Measurements from ENCODE around the gene PLCB4. TPM values are rescaled to one million over a fixed set of nuclear protein-coding genes. Genes with fewer than 3 reads are reported as not detected.

The PLCB4 gene
- total and polyA plus RNA-seq, 4 experiments from 2014 or later = not detected

- no peak for DNase-seq
- H3K4me3 Mint-ChIP-seq = no peak overlapping the region
- CTCF ChIA-PET (ENCODE audit: partially characterized antibody) = no interaction called here
- Histone ChIP-seq H3K27me3 (ENCODE audit: insufficient read depth, low read length) (no peaks in the 10 kb centered on the region), H3K27ac (ENCODE audit: low read depth, low read length) (no peak overlapping the region), H3K36me3 (ENCODE audit: insufficient read depth, low read length) (no peaks in the 10 kb centered on the region), H3K9me3 (ENCODE audit: control insufficient read depth in 1 of 2, low read length in 2 of 2) (no peaks in the 10 kb centered on the region), H3K4me1 (ENCODE audit: insufficient read depth, low read length) (no peaks in the 10 kb centered on the region), H3K4me3 (ENCODE audit: low read length in 2 of 2) (no peak overlapping the region)
- no peaks in the 10 kb centered on the region for H3K36me3 Mint-ChIP-seq
- POLR2A ChIA-PET (ENCODE audit: partially characterized antibody) = no interaction called here
- intact Hi-C loops (cut with micrococcal nuclease) = no loop called here
- peaks cover 0 to 9% (median 3%) of the 10 kb centered on the region in 8 donors for H3K9me3 Mint-ChIP-seq
- H3K4me1 Mint-ChIP-seq = no peaks in the 10 kb centered on the region
- H3K27me3 Mint-ChIP-seq = no peaks in the 10 kb centered on the region
- no peak overlapping the region for H3K27ac Mint-ChIP-seq
Observed at GRCh38 chr20:9054176-9054575, 14.7 kb upstream of the PLCB4 start.

- ChIA-PET POLR2A (ENCODE audit: partially characterized antibody) (no interaction called here), CTCF (ENCODE audit: partially characterized antibody) (no interaction called here)
- Histone ChIP-seq H3K36me3 (ENCODE audit: insufficient read depth, low read length) (no peaks in the 10 kb centered on the region), H3K4me3 (ENCODE audit: low read length in 2 of 2) (no peak overlapping the region), H3K4me1 (ENCODE audit: insufficient read depth, low read length) (no peaks in the 10 kb centered on the region), H3K27me3 (ENCODE audit: insufficient read depth, low read length) (no peaks in the 10 kb centered on the region), H3K9me3 (ENCODE audit: control insufficient read depth in 1 of 2, low read length in 2 of 2) (no peaks in the 10 kb centered on the region), H3K27ac (ENCODE audit: low read depth, low read length) (no peak overlapping the region)
- DNase-seq = no peak
- Mint-ChIP-seq H3K27me3 (no peaks in the 10 kb centered on the region), H3K27ac (peak overlapping the region in 1 of 7 donors; percentile 4), H3K4me1 (no peaks in the 10 kb centered on the region), H3K36me3 (no peaks in the 10 kb centered on the region), H3K9me3 (peaks cover 0 to 10% (median 5%) of the 10 kb centered on the region in 8 donors), H3K4me3 (no peak overlapping the region)
- intact Hi-C loops (cut with micrococcal nuclease) = no loop called here
Observed at GRCh38 chr20:9059931-9060330, 9.0 kb upstream of the PLCB4 start.

GRCh38 chr20:9061434-9061833 lies 7.5 kb upstream of the PLCB4 start:
- no peaks in the 10 kb centered on the region for H3K36me3 ChIP-seq (ENCODE audit: insufficient read depth, low read length)
- no peak overlapping the region for H3K4me3 Mint-ChIP-seq
- no peaks in the 10 kb centered on the region for H3K9me3 ChIP-seq (ENCODE audit: control insufficient read depth in 1 of 2, low read length in 2 of 2)
- DNase-seq = no peak
- intact Hi-C loops (cut with micrococcal nuclease) = no loop called here
- no peaks in the 10 kb centered on the region for H3K36me3 Mint-ChIP-seq
- no peaks in the 10 kb centered on the region for H3K4me1 ChIP-seq (ENCODE audit: insufficient read depth, low read length)
- CTCF ChIA-PET (ENCODE audit: partially characterized antibody) = no interaction called here
- no peak overlapping the region for H3K27ac ChIP-seq (ENCODE audit: low read depth, low read length)
- POLR2A ChIA-PET (ENCODE audit: partially characterized antibody) = no interaction called here
- H3K9me3 Mint-ChIP-seq = peaks cover 0 to 12% (median 5%) of the 10 kb centered on the region in 8 donors
- no peaks in the 10 kb centered on the region for H3K4me1 Mint-ChIP-seq
- no peak overlapping the region for H3K27ac Mint-ChIP-seq
- no peaks in the 10 kb centered on the region for H3K27me3 Mint-ChIP-seq
- no peaks in the 10 kb centered on the region for H3K27me3 ChIP-seq (ENCODE audit: insufficient read depth, low read length)
- no peak overlapping the region for H3K4me3 ChIP-seq (ENCODE audit: low read length in 2 of 2)

GRCh38 chr20:9062066-9062465 lies 6.8 kb upstream of the PLCB4 start:
- DNase-seq = no peak
- Histone ChIP-seq H3K36me3 (ENCODE audit: insufficient read depth, low read length) (no peaks in the 10 kb centered on the region), H3K4me1 (ENCODE audit: insufficient read depth, low read length) (no peaks in the 10 kb centered on the region), H3K27ac (ENCODE audit: low read depth, low read length) (no peak overlapping the region), H3K4me3 (ENCODE audit: low read length in 2 of 2) (no peak overlapping the region), H3K27me3 (ENCODE audit: insufficient read depth, low read length) (no peaks in the 10 kb centered on the region), H3K9me3 (ENCODE audit: control insufficient read depth in 1 of 2, low read length in 2 of 2) (no peaks in the 10 kb centered on the region)
- Mint-ChIP-seq H3K27me3 (no peaks in the 10 kb centered on the region), H3K4me1 (no peaks in the 10 kb centered on the region), H3K4me3 (no peak overlapping the region), H3K27ac (no peak overlapping the region), H3K9me3 (peaks cover 0 to 13% (median 4%) of the 10 kb centered on the region in 8 donors), H3K36me3 (no peaks in the 10 kb centered on the region)
- intact Hi-C loops (cut with micrococcal nuclease) = no loop called here
- ChIA-PET CTCF (ENCODE audit: partially characterized antibody) (no interaction called here), POLR2A (ENCODE audit: partially characterized antibody) (no interaction called here)

GRCh38 chr20:9066191-9066590 lies 2.7 kb upstream of the PLCB4 start:
- Mint-ChIP-seq H3K4me3 (no peak overlapping the region), H3K9me3 (peaks cover 3 to 22% (median 6%) of the 10 kb centered on the region in 8 donors), H3K27me3 (peaks cover 7 to 12% of the 10 kb centered on the region in 2 donors), H3K36me3 (no peaks in the 10 kb centered on the region), H3K4me1 (peaks cover 1 to 5% (median 3%) of the 10 kb centered on the region in 4 donors), H3K27ac (no peak overlapping the region)
- H3K4me3 ChIP-seq (ENCODE audit: low read length in 2 of 2) = no peak overlapping the region
- H3K9me3 ChIP-seq (ENCODE audit: control insufficient read depth in 1 of 2, low read length in 2 of 2) = no peaks in the 10 kb centered on the region
- H3K27me3 ChIP-seq (ENCODE audit: insufficient read depth, low read length) = no peaks in the 10 kb centered on the region
- no peak for DNase-seq
- ChIA-PET CTCF (ENCODE audit: partially characterized antibody) (no interaction called here), POLR2A (ENCODE audit: partially characterized antibody) (no interaction called here)
- H3K36me3 ChIP-seq (ENCODE audit: insufficient read depth, low read length) = no peaks in the 10 kb centered on the region
- H3K27ac ChIP-seq (ENCODE audit: low read depth, low read length) = no peak overlapping the region
- intact Hi-C loops (cut with micrococcal nuclease) = no loop called here
- H3K4me1 ChIP-seq (ENCODE audit: insufficient read depth, low read length) = no peaks in the 10 kb centered on the region

GRCh38 chr20:9068233-9068801 lies 570 bp upstream of the PLCB4 start:
- Mint-ChIP-seq H3K4me3 (no peak overlapping the region), H3K27ac (no peak overlapping the region), H3K27me3 (peaks cover 7 to 12% of the 10 kb centered on the region in 2 donors), H3K9me3 (peaks cover 0 to 22% (median 6%) of the 10 kb centered on the region in 8 donors), H3K36me3 (no peaks in the 10 kb centered on the region), H3K4me1 (peaks cover 1 to 5% (median 3%) of the 10 kb centered on the region in 4 donors)
- Histone ChIP-seq H3K27ac (ENCODE audit: low read depth, low read length) (no peak overlapping the region), H3K9me3 (ENCODE audit: control insufficient read depth in 1 of 2, low read length in 2 of 2) (no peaks in the 10 kb centered on the region), H3K27me3 (ENCODE audit: insufficient read depth, low read length) (no peaks in the 10 kb centered on the region), H3K36me3 (ENCODE audit: insufficient read depth, low read length) (no peaks in the 10 kb centered on the region), H3K4me1 (ENCODE audit: insufficient read depth, low read length) (no peaks in the 10 kb centered on the region), H3K4me3 (ENCODE audit: low read length in 2 of 2) (no peak overlapping the region)
- intact Hi-C loops (cut with micrococcal nuclease) = no loop called here
- POLR2A ChIA-PET (ENCODE audit: partially characterized antibody) = no interaction called here
- CTCF ChIA-PET (ENCODE audit: partially characterized antibody) = no interaction called here
- no peak for DNase-seq

- Mint-ChIP-seq H3K36me3 (no peaks in the 10 kb centered on the region), H3K4me1 (peaks cover 1 to 5% (median 3%) of the 10 kb centered on the region in 4 donors), H3K4me3 (no peak overlapping the region), H3K9me3 (peaks cover 0 to 15% (median 2%) of the 10 kb centered on the region in 8 donors), H3K27ac (no peak overlapping the region), H3K27me3 (peaks cover 7 to 12% of the 10 kb centered on the region in 2 donors)
- Histone ChIP-seq H3K36me3 (ENCODE audit: insufficient read depth, low read length) (no peaks in the 10 kb centered on the region), H3K4me1 (ENCODE audit: insufficient read depth, low read length) (no peaks in the 10 kb centered on the region), H3K27me3 (ENCODE audit: insufficient read depth, low read length) (no peaks in the 10 kb centered on the region), H3K27ac (ENCODE audit: low read depth, low read length) (no peak overlapping the region), H3K4me3 (ENCODE audit: low read length in 2 of 2) (no peak overlapping the region), H3K9me3 (ENCODE audit: control insufficient read depth in 1 of 2, low read length in 2 of 2) (no peaks in the 10 kb centered on the region)
- DNase-seq = no peak
- ChIA-PET POLR2A (ENCODE audit: partially characterized antibody) (no interaction called here), CTCF (ENCODE audit: partially characterized antibody) (no interaction called here)
- intact Hi-C loops (cut with micrococcal nuclease) = no loop called here
Observed at GRCh38 chr20:9070304-9070703, 1.4 kb downstream of the PLCB4 start.
